CD4-positive, CD25-positive, alpha-beta regulatory T cell (primary cell): Measurements from ENCODE around the gene TBX18. TPM values are rescaled to one million over a fixed set of nuclear protein-coding genes. Genes with fewer than 3 reads are reported as not detected.

Experiments used
- ATAC-seq, 2 donors: fragments of 150-1000 bp; cut with Tn5 transposase; one replicate each; pipeline ENCODE4 v1.10.0; 2021; ENCODE audit warnings: low read depth in 2 of 2, moderate number of reproducible peaks in 2 of 2, moderate library complexity in 1 of 2
- DNase-seq, 3 donors: peaks; one replicate each; pipeline versions ENCODE4 v3.0.0 to v3.0.0-alpha.2; 2012 to 2022; ENCODE audit warnings: mixed read lengths in 1 of 3
- H3K27ac ChIP-seq: one replicate; pipeline ENCODE4 v1.7.0; 2013; ENCODE audit warnings: mild to moderate bottlenecking, low read length; ENCODE audit not compliant: insufficient read depth, poor library complexity, severe bottlenecking
- H3K27me3 ChIP-seq: one replicate; pipeline ENCODE4 v1.7.0; 2013; ENCODE audit warnings: low read length; ENCODE audit not compliant: control insufficient read depth, insufficient read depth
- H3K36me3 ChIP-seq: one replicate; pipeline ENCODE4 v1.7.0; 2013; ENCODE audit warnings: mild to moderate bottlenecking, low read length, moderate library complexity; ENCODE audit not compliant: control insufficient read depth, insufficient read depth
- H3K4me1 ChIP-seq: 2 replicates; pipeline ENCODE4 v1.7.0; 2013; ENCODE audit warnings: mild to moderate bottlenecking, low read length; ENCODE audit not compliant: insufficient read depth, control insufficient read depth, poor library complexity, severe bottlenecking
- H3K4me3 ChIP-seq: one replicate; pipeline ENCODE4 v1.7.0; 2013; ENCODE audit warnings: low read depth, mild to moderate bottlenecking, low read length, moderate library complexity
- H3K9me3 ChIP-seq, 2 experiments: 1 replicate in 1 of 2; 2 replicates in 1 of 2; pipeline ENCODE4 v1.7.0; 2013; ENCODE audit warnings: low read length in 2 of 2, mild to moderate bottlenecking in 1 of 2, moderate library complexity in 1 of 2; ENCODE audit not compliant: control insufficient read depth in 2 of 2
- H3K27ac Mint-ChIP-seq, 3 donors: one replicate each; pipeline ENCODE4 v1.8.0; 2020 to 2022; ENCODE audit warnings: mild to moderate bottlenecking in 3 of 3, mixed read lengths in 3 of 3, moderate library complexity in 2 of 3
- H3K27me3 Mint-ChIP-seq: one replicate; pipeline ENCODE4 v1.8.0; 2022; ENCODE audit warnings: mild to moderate bottlenecking, mixed read lengths
- H3K36me3 Mint-ChIP-seq: one replicate; pipeline ENCODE4 v1.8.0; 2020; ENCODE audit warnings: mixed read lengths
- H3K4me1 Mint-ChIP-seq, 4 donors: one replicate each; pipeline ENCODE4 v1.8.0; 2020 to 2022; ENCODE audit warnings: mixed read lengths in 4 of 4, mild to moderate bottlenecking in 1 of 4
- H3K4me3 Mint-ChIP-seq, 4 donors: one replicate each; pipeline ENCODE4 v1.8.0; 2020 to 2022; ENCODE audit warnings: mild to moderate bottlenecking in 4 of 4, mixed read lengths in 4 of 4, moderate library complexity in 3 of 4
- H3K9me3 Mint-ChIP-seq, 7 donors: one replicate each; pipeline ENCODE4 v1.8.0; 2020 to 2022; ENCODE audit warnings: mixed read lengths in 7 of 7, mild to moderate bottlenecking in 3 of 7, moderate library complexity in 2 of 7
- polyA plus RNA-seq, 4 donors: library from polyadenylated mRNA; unstranded; fragments of 300-500 nt; fragmentation: Illumina TruSeq; gene quantifications; one replicate each; pipeline ENCODE4 v1.2.3, GENCODE V29; 2021
- total RNA-seq: library from RNA; stranded (reverse); gene quantifications from one replicate; pipeline ENCODE4 v1.2.3, GENCODE V29; 2022

Gene TBX18
- total and polyA plus RNA-seq, 5 donors from 2014 or later = not detected

DNA sequence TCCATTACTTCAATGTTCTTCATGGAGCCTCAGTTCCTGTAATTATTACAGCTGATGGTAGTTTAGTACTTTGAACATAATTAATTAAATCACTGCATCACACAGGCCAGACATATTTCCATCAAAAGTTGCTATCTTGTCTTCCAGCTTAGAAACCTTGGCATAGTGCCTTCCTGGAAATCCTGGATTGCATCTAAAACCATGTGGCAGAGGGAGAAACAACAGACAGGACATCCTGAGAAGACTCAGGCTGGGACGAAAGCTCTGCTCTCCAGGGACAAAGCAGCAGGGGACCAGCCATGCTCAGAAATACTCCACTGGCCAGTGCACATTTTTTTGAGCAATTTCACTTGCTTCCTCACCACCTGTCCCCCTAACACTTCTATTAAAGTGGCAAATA, 55.3 kb downstream of the TBX18 start:
- no peak for DNase-seq
- H3K4me3 Mint-ChIP-seq = no peak overlapping the region
- ATAC-seq = no peak
- H3K9me3 Mint-ChIP-seq = peaks cover 0 to 7% (median 3%) of the 10 kb centered on the region in 7 donors
- no peaks in the 10 kb centered on the region for H3K27me3 ChIP-seq
- H3K4me3 ChIP-seq = no peak overlapping the region
- H3K36me3 Mint-ChIP-seq = no peaks in the 10 kb centered on the region
- H3K4me1 Mint-ChIP-seq = no peaks in the 10 kb centered on the region
- no peaks in the 10 kb centered on the region for H3K9me3 ChIP-seq
- no peak overlapping the region for H3K27ac ChIP-seq
- no peaks in the 10 kb centered on the region for H3K36me3 ChIP-seq
- no peaks in the 10 kb centered on the region for H3K27me3 Mint-ChIP-seq
- H3K4me1 ChIP-seq = no peaks in the 10 kb centered on the region
- no peak overlapping the region for H3K27ac Mint-ChIP-seq

DNA sequence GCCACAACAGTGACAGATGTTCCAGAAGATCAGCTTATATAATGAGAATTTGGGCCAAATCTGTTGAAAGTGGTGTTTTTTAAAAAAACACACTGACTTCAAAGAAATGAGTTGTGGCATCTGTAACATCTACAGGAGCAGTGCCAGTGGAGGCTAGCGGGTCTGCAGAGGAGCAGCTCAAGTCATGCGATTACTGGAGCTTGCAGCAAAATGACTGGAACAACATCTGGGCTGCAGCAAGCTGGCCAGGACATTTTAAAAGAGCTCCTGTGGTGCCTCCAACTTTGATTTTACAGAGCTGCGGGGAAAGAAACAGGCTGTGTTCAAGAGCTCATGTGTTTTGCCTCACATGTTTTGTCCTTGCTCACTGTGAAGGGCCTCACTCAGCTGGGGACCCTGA, 57.2 kb downstream of the TBX18 start:
- peaks cover 1 to 7% (median 2%) of the 10 kb centered on the region in 7 donors for H3K9me3 Mint-ChIP-seq
- DNase-seq = no peak
- no peaks in the 10 kb centered on the region for H3K27me3 Mint-ChIP-seq
- H3K36me3 ChIP-seq = no peaks in the 10 kb centered on the region
- H3K27me3 ChIP-seq = no peaks in the 10 kb centered on the region
- ATAC-seq = no peak
- no peaks in the 10 kb centered on the region for H3K36me3 Mint-ChIP-seq
- no peaks in the 10 kb centered on the region for H3K9me3 ChIP-seq
- H3K4me3 ChIP-seq = no peak overlapping the region
- no peaks in the 10 kb centered on the region for H3K4me1 ChIP-seq
- no peak overlapping the region for H3K27ac Mint-ChIP-seq
- H3K27ac ChIP-seq = no peak overlapping the region
- no peak overlapping the region for H3K4me3 Mint-ChIP-seq
- H3K4me1 Mint-ChIP-seq = no peaks in the 10 kb centered on the region

DNA sequence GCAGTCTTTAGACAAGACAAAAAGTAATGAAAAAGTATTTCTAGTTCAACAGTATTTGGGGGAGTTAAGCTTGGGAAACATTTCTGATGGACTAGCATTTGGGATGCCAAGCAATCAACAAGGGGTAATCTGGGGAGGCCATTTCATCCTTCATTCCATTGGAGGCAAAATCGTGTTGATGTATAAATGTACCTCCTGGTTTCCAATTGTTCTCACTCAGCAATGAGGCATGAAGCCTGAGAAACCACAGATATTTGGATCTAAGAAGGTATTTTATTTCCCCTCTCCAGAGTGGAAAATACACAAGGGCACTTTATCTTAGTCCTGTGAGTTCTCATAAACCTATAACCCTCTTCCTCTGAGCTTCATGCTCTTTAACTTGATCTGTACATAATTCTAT, 68.2 kb downstream of the TBX18 start:
- Histone ChIP-seq H3K36me3 (no peaks in the 10 kb centered on the region), H3K9me3 (no peaks in the 10 kb centered on the region), H3K4me1 (no peaks in the 10 kb centered on the region), H3K4me3 (no peak overlapping the region), H3K27me3 (no peaks in the 10 kb centered on the region), H3K27ac (no peak overlapping the region)
- Mint-ChIP-seq H3K9me3 (peaks cover 0 to 13% (median 3%) of the 10 kb centered on the region in 7 donors), H3K27me3 (no peaks in the 10 kb centered on the region), H3K36me3 (no peaks in the 10 kb centered on the region), H3K4me3 (no peak overlapping the region), H3K27ac (no peak overlapping the region), H3K4me1 (no peaks in the 10 kb centered on the region)
- no peak for DNase-seq
- ATAC-seq = no peak

DNA sequence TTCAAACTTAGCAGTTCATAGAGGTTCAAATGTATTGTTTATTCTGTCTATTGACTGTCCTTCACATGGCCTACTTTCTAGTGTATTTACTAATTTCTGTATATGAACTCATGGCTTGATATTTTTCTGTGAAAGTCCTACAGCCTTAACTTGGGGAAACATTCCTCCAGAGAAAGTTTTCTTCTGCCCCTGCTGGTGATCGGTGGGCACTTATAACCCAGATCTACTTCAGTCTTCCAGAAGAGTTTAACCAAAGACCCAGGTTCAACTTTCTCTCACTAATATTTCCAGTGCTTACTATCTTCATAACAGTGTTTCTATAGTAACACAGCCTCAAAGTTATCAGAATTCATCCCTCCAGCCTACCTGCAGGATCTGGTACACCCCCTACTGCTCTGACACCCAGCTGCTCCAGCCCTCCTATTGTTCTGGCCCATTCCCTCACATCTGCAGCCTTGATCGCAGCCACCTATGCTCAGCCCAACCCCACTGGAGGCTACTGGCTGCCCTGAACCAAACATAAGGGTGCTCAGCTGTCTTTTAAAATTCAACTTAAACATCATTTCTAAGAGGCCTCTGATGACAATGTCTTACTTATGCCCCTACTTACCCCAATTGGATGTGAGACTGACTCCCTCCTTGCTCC, 72.3 kb downstream of the TBX18 start:
- DNase-seq (no peak), ATAC-seq (no peak)
- Mint-ChIP-seq H3K36me3 (no peaks in the 10 kb centered on the region), H3K4me1 (no peaks in the 10 kb centered on the region), H3K27me3 (no peaks in the 10 kb centered on the region), H3K27ac (no peak overlapping the region), H3K9me3 (peaks cover 0 to 11% (median 3%) of the 10 kb centered on the region in 7 donors), H3K4me3 (no peak overlapping the region)
- H3K4me3 ChIP-seq = no peak overlapping the region
- H3K4me1 ChIP-seq = no peaks in the 10 kb centered on the region
- no peaks in the 10 kb centered on the region for H3K9me3 ChIP-seq
- H3K27ac ChIP-seq = no peak overlapping the region
- no peaks in the 10 kb centered on the region for H3K36me3 ChIP-seq
- no peaks in the 10 kb centered on the region for H3K27me3 ChIP-seq

DNA sequence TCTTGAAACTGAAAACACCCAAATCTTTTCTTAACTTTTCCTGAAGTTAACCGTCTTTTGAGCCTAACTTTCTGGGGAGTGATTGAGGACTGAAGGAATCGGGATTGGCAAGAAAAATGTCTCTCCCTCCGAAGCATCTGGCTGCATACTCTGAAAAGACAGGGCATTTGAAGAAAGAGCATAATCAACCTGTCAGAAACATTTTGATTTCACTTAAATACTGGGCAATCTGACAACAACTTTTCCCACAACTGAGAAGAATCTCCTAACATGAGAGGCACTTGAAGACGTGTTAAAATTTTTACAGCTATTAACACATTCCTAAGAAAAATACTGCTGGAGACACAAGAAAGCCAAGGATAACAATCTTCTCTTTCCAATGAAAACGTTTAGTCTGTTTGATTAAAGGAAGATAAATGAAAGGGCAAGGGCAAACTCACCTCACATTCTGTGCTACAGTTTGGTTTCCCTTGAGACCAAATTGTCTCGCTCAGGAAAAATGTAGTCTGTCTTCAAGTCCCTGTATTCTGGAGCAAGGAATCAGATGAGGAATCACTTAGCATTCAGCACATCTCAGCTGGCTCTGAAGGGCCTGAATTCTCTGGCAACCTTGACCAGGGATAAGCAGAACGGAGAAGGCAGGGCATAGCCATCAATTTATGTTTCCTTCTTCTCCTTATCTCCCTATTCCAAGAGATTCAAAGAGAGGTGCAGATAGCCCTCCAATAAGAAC, 76.1 kb downstream of the TBX18 start:
- no peaks in the 10 kb centered on the region for H3K36me3 ChIP-seq
- Mint-ChIP-seq H3K4me3 (no peak overlapping the region), H3K4me1 (no peaks in the 10 kb centered on the region), H3K27me3 (no peaks in the 10 kb centered on the region), H3K27ac (no peak overlapping the region), H3K36me3 (no peaks in the 10 kb centered on the region), H3K9me3 (peaks cover 0 to 5% (median 2%) of the 10 kb centered on the region in 7 donors)
- no peak for DNase-seq
- H3K9me3 ChIP-seq = no peaks in the 10 kb centered on the region
- no peak overlapping the region for H3K4me3 ChIP-seq
- H3K4me1 ChIP-seq = no peaks in the 10 kb centered on the region
- ATAC-seq = no peak
- H3K27me3 ChIP-seq = no peaks in the 10 kb centered on the region
- H3K27ac ChIP-seq = no peak overlapping the region

DNA sequence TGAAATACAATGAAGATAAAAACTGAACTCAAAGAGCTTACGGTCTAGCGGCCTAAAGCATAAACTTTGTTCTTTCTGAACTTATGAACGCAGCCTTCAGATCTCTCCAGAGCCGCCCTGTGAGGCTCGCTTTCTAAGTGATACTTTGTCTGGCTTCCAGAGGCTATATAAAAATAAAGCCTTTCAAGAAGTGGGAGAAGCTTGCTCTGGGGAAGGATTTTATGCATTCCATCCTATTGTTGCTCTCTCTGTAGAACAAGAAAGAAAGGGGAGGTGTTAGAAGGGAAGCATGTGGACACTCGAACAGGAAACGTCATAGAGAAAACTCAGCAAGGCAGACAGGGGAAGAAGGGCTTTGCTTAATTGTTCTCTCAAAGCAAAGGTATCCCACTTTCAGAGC, 77.0 kb downstream of the TBX18 start:
- ATAC-seq (no peak), DNase-seq (no peak)
- H3K27me3 ChIP-seq = no peaks in the 10 kb centered on the region
- no peaks in the 10 kb centered on the region for H3K4me1 ChIP-seq
- no peaks in the 10 kb centered on the region for H3K27me3 Mint-ChIP-seq
- no peak overlapping the region for H3K27ac Mint-ChIP-seq
- no peaks in the 10 kb centered on the region for H3K4me1 Mint-ChIP-seq
- no peaks in the 10 kb centered on the region for H3K36me3 ChIP-seq
- H3K4me3 ChIP-seq = no peak overlapping the region
- H3K36me3 Mint-ChIP-seq = no peaks in the 10 kb centered on the region
- H3K9me3 Mint-ChIP-seq = peaks cover 0 to 5% (median 2%) of the 10 kb centered on the region in 7 donors
- H3K27ac ChIP-seq = no peak overlapping the region
- no peaks in the 10 kb centered on the region for H3K9me3 ChIP-seq
- no peak overlapping the region for H3K4me3 Mint-ChIP-seq

DNA sequence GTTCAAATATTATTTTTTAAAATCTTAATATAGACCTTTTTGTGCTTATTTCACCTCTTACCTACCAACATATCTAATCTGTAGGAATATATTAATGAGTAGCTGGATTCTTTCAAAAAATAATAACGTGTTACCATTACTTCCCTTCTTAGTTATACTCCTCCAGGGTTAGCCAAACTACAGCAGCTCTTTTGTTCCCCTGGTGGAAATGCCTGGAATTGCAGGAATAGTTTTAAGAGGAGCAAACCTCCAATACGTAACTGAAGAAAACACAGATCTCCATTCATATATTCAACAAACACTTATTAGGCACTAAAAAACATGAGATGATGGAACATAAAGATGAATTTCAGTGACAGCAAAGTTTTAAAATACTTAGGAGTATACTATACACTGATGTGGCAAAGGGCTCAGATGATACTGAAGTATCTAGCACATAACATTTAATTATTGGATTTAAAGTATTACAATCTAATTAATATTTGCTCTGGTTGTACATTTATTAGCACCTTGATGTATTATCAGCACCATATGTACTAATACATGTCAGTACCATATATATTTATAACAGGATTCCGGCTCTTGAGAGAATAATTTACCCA, 78.3 kb downstream of the TBX18 start:
- H3K36me3 Mint-ChIP-seq = no peaks in the 10 kb centered on the region
- no peaks in the 10 kb centered on the region for H3K4me1 Mint-ChIP-seq
- DNase-seq = peak in 1 of 3 donors; percentile 20
- H3K4me3 Mint-ChIP-seq = no peak overlapping the region
- H3K36me3 ChIP-seq = no peaks in the 10 kb centered on the region
- no peaks in the 10 kb centered on the region for H3K27me3 Mint-ChIP-seq
- H3K9me3 Mint-ChIP-seq = peaks cover 0 to 6% (median 2%) of the 10 kb centered on the region in 7 donors
- no peaks in the 10 kb centered on the region for H3K9me3 ChIP-seq
- no peak for ATAC-seq
- no peaks in the 10 kb centered on the region for H3K4me1 ChIP-seq
- no peak overlapping the region for H3K4me3 ChIP-seq
- no peaks in the 10 kb centered on the region for H3K27me3 ChIP-seq
- H3K27ac Mint-ChIP-seq = no peak overlapping the region
- no peak overlapping the region for H3K27ac ChIP-seq
